AG04449 (cell line): ENCODE results near the gene RANBP3.

Experiments used
- CTCF ChIA-PET: fragments of 350-600 bp; formaldehyde crosslinking; extraction: SDS; loops from one replicate; lab custom pipeline; 2021; ENCODE audit warnings: antibody characterized with exemption; lab: Yijun Ruan, JAX
- POLR2A ChIA-PET: fragments of 400-600, 350-600 bp; formaldehyde crosslinking; extraction: SDS; loops from one replicate; lab custom pipeline; 2020; ENCODE audit warnings: antibody characterized with exemption, inconsistent platforms; lab: Yijun Ruan, JAX
- DNase-seq: peaks from one replicate; pipeline ENCODE4 v3.0.0-alpha.2; 2010; ENCODE audit warnings: low read depth, low spot score
- H3K4me3 ChIP-seq: 2 replicates; pipeline ENCODE4 v1.5.1; 2011; ENCODE audit warnings: low read depth, mild to moderate bottlenecking, control low read depth, low read length
- TF ChIP-seq, protein P1 (sequence below): IDR thresholded peaks from one replicate; pipeline ENCODE4 v1.5.1; 2011; ENCODE audit warnings: mild to moderate bottlenecking, moderate library complexity, low read length, control low read depth, inconsistent platforms; ENCODE audit not compliant: insufficient read depth; ENCODE audit errors: missing control alignments

RANBP3 gene

DNA sequence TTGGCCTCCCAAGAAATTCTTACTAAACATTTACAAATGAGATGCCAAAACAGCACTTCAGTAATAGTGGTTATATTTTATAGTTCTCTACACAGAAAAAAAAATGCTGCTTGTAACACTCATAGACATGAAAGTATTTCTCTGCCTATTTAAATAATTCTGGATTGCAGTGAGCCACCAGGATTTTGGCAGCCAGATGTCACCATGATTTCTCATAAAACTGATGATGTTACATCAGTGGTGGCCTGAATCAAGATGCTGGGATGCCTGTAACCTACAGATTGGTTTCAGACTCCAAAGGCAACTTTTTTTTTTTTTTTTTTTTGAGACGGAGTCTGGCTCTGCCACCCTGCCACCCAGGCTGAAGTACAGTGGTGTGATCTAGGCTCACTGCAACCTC lies 66.6 kb downstream of the RANBP3 start:
- DNase-seq = no peak
- ChIA-PET POLR2A (no interaction called here), CTCF (interaction anchor here (1.3 to 1.4 kb wide), 2 partner anchors 10 to 107 kb away, joined by 3 to 5 read pairs; partner anchors contain the start of gene NRTN)
- H3K4me3 ChIP-seq = no peak overlapping the region
- TF ChIP-seq, protein P1, sequence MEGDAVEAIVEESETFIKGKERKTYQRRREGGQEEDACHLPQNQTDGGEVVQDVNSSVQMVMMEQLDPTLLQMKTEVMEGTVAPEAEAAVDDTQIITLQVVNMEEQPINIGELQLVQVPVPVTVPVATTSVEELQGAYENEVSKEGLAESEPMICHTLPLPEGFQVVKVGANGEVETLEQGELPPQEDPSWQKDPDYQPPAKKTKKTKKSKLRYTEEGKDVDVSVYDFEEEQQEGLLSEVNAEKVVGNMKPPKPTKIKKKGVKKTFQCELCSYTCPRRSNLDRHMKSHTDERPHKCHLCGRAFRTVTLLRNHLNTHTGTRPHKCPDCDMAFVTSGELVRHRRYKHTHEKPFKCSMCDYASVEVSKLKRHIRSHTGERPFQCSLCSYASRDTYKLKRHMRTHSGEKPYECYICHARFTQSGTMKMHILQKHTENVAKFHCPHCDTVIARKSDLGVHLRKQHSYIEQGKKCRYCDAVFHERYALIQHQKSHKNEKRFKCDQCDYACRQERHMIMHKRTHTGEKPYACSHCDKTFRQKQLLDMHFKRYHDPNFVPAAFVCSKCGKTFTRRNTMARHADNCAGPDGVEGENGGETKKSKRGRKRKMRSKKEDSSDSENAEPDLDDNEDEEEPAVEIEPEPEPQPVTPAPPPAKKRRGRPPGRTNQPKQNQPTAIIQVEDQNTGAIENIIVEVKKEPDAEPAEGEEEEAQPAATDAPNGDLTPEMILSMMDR = no peak

DNA sequence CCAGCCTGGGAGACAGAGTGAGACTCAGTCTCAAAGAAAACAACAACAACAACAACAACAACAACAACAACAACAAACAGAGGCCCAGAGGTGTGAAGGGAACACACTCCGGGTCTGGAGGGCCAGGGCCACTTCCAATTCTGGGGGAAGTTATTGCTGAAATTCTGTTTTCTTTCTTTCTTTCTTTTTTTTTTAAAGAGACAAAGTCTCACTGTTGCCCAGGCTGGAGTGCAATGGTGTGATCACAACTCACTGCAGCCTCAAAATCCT lies 67.4 kb downstream of the RANBP3 start:
- ChIA-PET POLR2A (no interaction called here), CTCF (interaction anchor here (1.4 kb wide), 1 partner anchor 9 kb away, joined by 3 read pairs; no protein-coding TSS in a partner anchor)
- DNase-seq = no peak
- no peak overlapping the region for H3K4me3 ChIP-seq
- TF ChIP-seq, protein P1 = no peak

DNA sequence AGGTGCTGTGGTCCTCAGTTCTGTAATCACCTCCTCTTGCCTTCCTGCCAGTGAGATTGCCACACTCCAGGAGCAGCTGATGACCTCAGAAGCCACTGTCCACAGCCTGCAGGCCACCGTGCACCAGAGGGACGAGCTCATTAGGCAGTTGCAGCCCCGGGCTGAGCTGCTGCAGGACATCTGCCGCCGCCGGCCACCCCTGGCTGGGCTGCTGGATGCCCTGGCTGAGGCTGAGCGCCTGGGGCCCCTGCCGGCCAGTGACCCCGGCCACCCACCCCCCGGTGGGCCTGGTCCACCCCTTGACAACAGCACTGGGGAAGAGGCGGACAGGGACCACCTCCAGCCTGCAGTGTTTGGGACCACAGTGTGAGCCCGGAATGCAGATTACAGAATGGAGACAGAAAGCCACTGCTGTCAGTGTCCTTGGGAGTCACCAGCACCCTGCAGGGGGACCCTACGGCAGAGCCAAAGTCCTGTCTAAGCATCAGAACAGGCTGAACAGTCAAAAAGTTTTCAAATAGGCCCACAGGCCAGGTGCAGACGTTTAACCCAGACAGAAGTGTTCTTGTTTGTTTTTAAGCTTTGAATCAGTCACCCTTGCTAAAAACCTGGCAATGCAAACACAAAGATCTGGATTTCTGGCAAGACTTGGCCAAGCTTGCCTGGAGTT lies 69.0 kb downstream of the RANBP3 start:
- H3K4me3 ChIP-seq = no peak overlapping the region
- TF ChIP-seq, protein P1 = no peak
- ChIA-PET POLR2A (no interaction called here), CTCF (interaction anchor here (0.9 kb wide), 1 partner anchor 105 kb away, joined by 3 read pairs; no protein-coding TSS in a partner anchor)
- DNase-seq = no peak

DNA sequence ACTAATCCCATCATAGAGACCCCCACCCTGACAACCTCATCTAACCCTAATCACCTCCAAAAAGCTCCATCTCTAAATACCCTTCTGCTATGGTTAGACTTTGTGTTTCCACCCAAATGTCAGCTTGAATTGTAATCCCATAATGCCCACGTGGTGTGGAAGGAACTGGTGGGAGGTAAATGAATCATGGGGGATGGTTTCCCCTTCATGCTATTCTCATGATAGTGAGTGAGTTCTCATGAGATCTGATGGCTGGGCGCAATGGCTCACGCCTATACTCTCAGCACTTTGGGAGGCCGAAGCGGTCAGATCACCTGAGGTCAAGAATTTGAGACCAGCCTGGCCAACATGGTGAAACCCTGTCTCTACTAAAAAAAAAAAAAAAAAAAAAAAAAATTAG lies 70.7 kb downstream of the RANBP3 start:
- POLR2A ChIA-PET = no interaction called here
- CTCF ChIA-PET = interaction anchor here (1.2 kb wide), 1 partner anchor 103 kb away, joined by 3 read pairs; no protein-coding TSS in a partner anchor
- H3K4me3 ChIP-seq = no peak overlapping the region
- TF ChIP-seq, protein P1 = no peak
- DNase-seq = no peak

DNA sequence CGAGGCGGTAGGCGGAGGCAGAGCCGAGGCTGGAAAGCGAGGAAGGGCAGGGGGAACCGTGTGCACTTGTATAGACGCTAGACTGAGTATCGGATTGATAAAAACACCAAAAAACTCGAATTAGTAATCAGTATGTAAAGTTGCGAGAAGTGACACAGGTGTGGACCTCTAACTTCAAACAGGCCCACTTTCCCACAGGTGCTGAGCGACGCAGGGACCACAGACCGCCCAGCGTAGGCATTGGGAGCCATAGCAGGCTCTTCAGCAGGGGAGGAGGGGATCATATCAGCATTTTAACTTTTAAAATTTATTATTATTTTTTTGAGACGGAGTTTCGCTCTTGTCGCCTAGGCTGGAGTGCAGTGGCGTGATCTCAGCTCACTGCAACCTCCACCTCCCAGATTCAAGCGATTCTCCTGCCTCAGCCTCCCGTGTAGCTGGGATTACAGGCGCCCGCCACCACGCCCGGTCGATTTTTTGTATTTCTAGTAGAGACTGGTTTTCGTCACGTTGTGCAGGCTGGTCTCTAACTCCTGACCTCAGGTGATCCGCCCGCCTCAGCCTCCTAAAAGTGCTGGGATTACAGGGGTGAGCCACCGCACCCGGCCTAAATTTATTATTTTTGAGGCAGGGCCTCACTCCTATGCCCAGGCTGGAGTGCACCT lies 72.7 kb downstream of the RANBP3 start:
- H3K4me3 ChIP-seq = peak overlapping the region; percentile 100
- ChIA-PET CTCF (interaction anchor here (1.8 to 4.9 kb wide), 3 partner anchors 13 to 118 kb away, joined by 4 to 41 read pairs (median 41); no protein-coding TSS in a partner anchor), POLR2A (no interaction called here)
- no peak for DNase-seq
- TF ChIP-seq, protein P1 = no peak
